ENCODE data around the gene OR56A1.

- no peak for TF ChIP-seq CTCF (IDR thresholded peaks at IDR 0.05)
- no peak for TF ChIP-seq POLR2A (IDR thresholded peaks at IDR 0.05)
Measured at GRCh38 chr11:6079463-6079862, 48.9 kb upstream of the OR56A1 start.

Measured in thyroid gland (tissue), 4 donors.